Fibroblast of lung (primary cell): Measurements from ENCODE around the gene NUP85. TPM values are rescaled to one million over a fixed set of nuclear protein-coding genes. Genes with fewer than 3 reads are reported as not detected.

ENCODE experiments used
- DNase-seq, 2 donors: peaks; one replicate each; pipeline versions ENCODE4 v3.0.0 to v3.0.0-alpha.2; 2010; ENCODE audit warnings: low read depth in 2 of 2
- H2AFZ ChIP-seq: 2 replicates; pipeline ENCODE4 v1.5.1; 2012; ENCODE audit warnings: low read length, control low read depth, inconsistent platforms
- H3K27ac ChIP-seq: 2 replicates; pipeline ENCODE4 v1.5.1; 2011; ENCODE audit warnings: low read length, control low read depth; ENCODE audit not compliant: insufficient read depth
- H3K27me3 ChIP-seq: 2 replicates; pipeline ENCODE4 v1.5.1; 2011; ENCODE audit warnings: mild to moderate bottlenecking, low read length; ENCODE audit not compliant: control insufficient read depth, insufficient read depth
- H3K36me3 ChIP-seq: 2 replicates; pipeline ENCODE4 v1.5.1; 2011; ENCODE audit warnings: low read length; ENCODE audit not compliant: control insufficient read depth, insufficient read depth
- H3K4me1 ChIP-seq: 2 replicates; pipeline ENCODE4 v1.5.1; 2011; ENCODE audit warnings: low read length; ENCODE audit not compliant: control insufficient read depth, insufficient read depth; ENCODE audit errors: extremely low read depth
- H3K4me2 ChIP-seq: 2 replicates; pipeline ENCODE4 v1.5.1; 2011; ENCODE audit warnings: low read length, control low read depth; ENCODE audit not compliant: insufficient read depth; ENCODE audit errors: extremely low read depth
- H3K4me3 ChIP-seq, 4 experiments: fragments of 200-600 bp in 1 of 4; sonication (generic) in 1 of 4; replicated peaks in 1 of 4; 2 replicates each; pipeline ENCODE4 v1.5.1; 2011 to 2016; ENCODE audit warnings: low read length in 4 of 4, low read depth in 3 of 4, mild to moderate bottlenecking in 3 of 4, control low read depth in 2 of 4, inconsistent platforms in 1 of 4, mixed read lengths in 1 of 4; ENCODE audit not compliant: insufficient read depth in 1 of 4; ENCODE audit errors: control extremely low read depth in 1 of 4
- H3K79me2 ChIP-seq: 2 replicates; pipeline ENCODE4 v1.5.1; 2012; ENCODE audit warnings: mild to moderate bottlenecking, low read length, inconsistent platforms; ENCODE audit not compliant: control insufficient read depth, insufficient read depth
- H3K9ac ChIP-seq: 2 replicates; pipeline ENCODE4 v1.5.1; 2011; ENCODE audit warnings: mild to moderate bottlenecking, low read length, control low read depth; ENCODE audit not compliant: insufficient read depth
- H3K9me3 ChIP-seq: 2 replicates; pipeline ENCODE4 v1.5.1; 2012; ENCODE audit warnings: low read depth, low read length; ENCODE audit not compliant: control insufficient read depth, insufficient read depth
- H4K20me1 ChIP-seq: 2 replicates; pipeline ENCODE4 v1.5.1; 2011; ENCODE audit warnings: low read length; ENCODE audit not compliant: control insufficient read depth, insufficient read depth; ENCODE audit errors: extremely low read depth
- EZH2 ChIP-seq: IDR thresholded peaks from 2 replicates; pipeline ENCODE4 v1.5.1; 2012; ENCODE audit warnings: low read length, control low read depth, mild to moderate bottlenecking; ENCODE audit errors: missing control alignments
- polyA plus RNA-seq, 2 donors: library from polyadenylated mRNA; depleted of rRNA in 1 of 2; stranded (reverse) in 1 of 2; unstranded in 1 of 2; fragments of >200 nt; gene quantifications; 2 replicates each; pipeline ENCODE4 v1.2.1, GENCODE V29; 2011 to 2012; ENCODE audit warnings: missing spikeins in 1 of 2
- total RNA-seq: library from RNA; depleted of rRNA; stranded (reverse); fragments of >200 nt; gene quantifications from 2 replicates; pipeline ENCODE4 v1.2.1, GENCODE V29; 2014
- TF ChIP-seq, protein P1 (sequence below), 2 donors: IDR thresholded peaks in 1 of 2; conservative IDR thresholded peaks in 1 of 2; 1 replicate in 1 of 2; 2 replicates in 1 of 2; pipeline ENCODE4 v1.5.1; 2011 to 2012; ENCODE audit warnings: low read length in 2 of 2, control low read depth in 1 of 2, inconsistent platforms in 1 of 2, low read depth in 1 of 2, mild to moderate bottlenecking in 1 of 2

The NUP85 gene
- total and polyA plus RNA-seq, 2 donors (not counting 1 experiment from before 2014, with no cell fraction given): 18.5 to 29.6 TPM

DNA sequence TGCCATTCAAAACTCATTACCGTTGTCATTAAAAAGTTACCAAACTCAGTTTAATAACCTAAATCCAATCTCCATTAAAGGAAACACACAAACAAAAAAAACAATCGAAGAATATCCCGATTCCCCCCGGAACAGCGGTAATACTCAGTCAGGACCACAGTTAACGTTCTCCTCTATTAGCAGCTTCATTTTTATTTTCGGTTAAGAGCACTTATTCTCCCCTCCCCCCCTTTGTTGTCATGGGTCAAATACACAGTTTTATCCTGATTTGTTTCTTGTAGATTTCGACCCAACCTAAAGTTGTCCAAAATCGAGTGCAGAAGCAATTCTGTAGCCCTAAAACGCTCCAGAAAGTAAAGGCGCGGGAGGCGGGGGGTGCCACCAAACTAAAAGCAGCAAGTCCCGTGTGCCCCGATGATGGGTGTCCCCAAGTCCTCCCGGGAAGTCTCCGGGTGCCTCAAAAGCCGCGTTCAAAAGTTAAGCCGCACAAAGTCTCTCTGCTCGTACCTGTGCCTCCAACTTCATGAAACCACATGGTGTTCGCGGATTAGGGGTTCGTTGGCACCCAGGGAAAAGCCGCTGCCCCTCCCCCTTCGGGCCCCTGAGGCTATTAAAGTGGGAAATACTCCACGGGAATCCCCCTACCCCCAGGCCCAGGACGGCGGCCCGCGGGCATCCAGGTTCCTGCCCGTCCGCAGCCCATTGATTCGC, 23.7 kb upstream of the NUP85 start:
- Histone ChIP-seq H3K9me3 (no peaks in the 10 kb centered on the region), H3K27me3 (no peaks in the 10 kb centered on the region), H3K4me3 (peak overlapping the region; percentile 76 to 99 (median 94)), H4K20me1 (peaks cover 4% of the 10 kb centered on the region), H3K79me2 (peaks cover 54% of the 10 kb centered on the region), H3K4me2 (peak overlapping the region; percentile 100), H3K36me3 (peaks cover 5% of the 10 kb centered on the region), H3K27ac (peak overlapping the region; percentile 93), H3K4me1 (no peaks in the 10 kb centered on the region), H3K9ac (peak overlapping the region; percentile 93), H2AFZ (no peak overlapping the region)
- TF ChIP-seq, protein P1, sequence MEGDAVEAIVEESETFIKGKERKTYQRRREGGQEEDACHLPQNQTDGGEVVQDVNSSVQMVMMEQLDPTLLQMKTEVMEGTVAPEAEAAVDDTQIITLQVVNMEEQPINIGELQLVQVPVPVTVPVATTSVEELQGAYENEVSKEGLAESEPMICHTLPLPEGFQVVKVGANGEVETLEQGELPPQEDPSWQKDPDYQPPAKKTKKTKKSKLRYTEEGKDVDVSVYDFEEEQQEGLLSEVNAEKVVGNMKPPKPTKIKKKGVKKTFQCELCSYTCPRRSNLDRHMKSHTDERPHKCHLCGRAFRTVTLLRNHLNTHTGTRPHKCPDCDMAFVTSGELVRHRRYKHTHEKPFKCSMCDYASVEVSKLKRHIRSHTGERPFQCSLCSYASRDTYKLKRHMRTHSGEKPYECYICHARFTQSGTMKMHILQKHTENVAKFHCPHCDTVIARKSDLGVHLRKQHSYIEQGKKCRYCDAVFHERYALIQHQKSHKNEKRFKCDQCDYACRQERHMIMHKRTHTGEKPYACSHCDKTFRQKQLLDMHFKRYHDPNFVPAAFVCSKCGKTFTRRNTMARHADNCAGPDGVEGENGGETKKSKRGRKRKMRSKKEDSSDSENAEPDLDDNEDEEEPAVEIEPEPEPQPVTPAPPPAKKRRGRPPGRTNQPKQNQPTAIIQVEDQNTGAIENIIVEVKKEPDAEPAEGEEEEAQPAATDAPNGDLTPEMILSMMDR (conservative IDR thresholded peaks at IDR 0.05 in 1 of 2, IDR thresholded peaks at IDR 0.05 in 1 of 2; ENCODE audit: low read depth in 1 of 2, low read length in 2 of 2): no peak
- TF ChIP-seq EZH2: no peak
- peak in 1 of 2 donors; percentile 15 for DNase-seq

GRCh38 chr17:75182319-75182568, 23.2 kb upstream of the NUP85 start:
- H3K4me2 ChIP-seq: no peak overlapping the region
- H3K27me3 ChIP-seq: no peaks in the 10 kb centered on the region
- TF ChIP-seq, protein P1 (conservative IDR thresholded peaks at IDR 0.05 in 1 of 2, IDR thresholded peaks at IDR 0.05 in 1 of 2; ENCODE audit: low read depth in 1 of 2, low read length in 2 of 2): no peak
- no peak for TF ChIP-seq EZH2
- H3K9ac ChIP-seq: peak overlapping the region; percentile 93
- peak overlapping the region; percentile 93 for H3K27ac ChIP-seq
- H4K20me1 ChIP-seq: peaks cover 4% of the 10 kb centered on the region
- peaks cover 50% of the 10 kb centered on the region for H3K79me2 ChIP-seq
- no peak for DNase-seq
- H3K4me3 ChIP-seq: peak overlapping the region; percentile 76 to 99 (median 94)
- no peaks in the 10 kb centered on the region for H3K4me1 ChIP-seq
- H3K9me3 ChIP-seq: no peaks in the 10 kb centered on the region
- H2AFZ ChIP-seq: no peak overlapping the region
- H3K36me3 ChIP-seq: peaks cover 5% of the 10 kb centered on the region

DNA sequence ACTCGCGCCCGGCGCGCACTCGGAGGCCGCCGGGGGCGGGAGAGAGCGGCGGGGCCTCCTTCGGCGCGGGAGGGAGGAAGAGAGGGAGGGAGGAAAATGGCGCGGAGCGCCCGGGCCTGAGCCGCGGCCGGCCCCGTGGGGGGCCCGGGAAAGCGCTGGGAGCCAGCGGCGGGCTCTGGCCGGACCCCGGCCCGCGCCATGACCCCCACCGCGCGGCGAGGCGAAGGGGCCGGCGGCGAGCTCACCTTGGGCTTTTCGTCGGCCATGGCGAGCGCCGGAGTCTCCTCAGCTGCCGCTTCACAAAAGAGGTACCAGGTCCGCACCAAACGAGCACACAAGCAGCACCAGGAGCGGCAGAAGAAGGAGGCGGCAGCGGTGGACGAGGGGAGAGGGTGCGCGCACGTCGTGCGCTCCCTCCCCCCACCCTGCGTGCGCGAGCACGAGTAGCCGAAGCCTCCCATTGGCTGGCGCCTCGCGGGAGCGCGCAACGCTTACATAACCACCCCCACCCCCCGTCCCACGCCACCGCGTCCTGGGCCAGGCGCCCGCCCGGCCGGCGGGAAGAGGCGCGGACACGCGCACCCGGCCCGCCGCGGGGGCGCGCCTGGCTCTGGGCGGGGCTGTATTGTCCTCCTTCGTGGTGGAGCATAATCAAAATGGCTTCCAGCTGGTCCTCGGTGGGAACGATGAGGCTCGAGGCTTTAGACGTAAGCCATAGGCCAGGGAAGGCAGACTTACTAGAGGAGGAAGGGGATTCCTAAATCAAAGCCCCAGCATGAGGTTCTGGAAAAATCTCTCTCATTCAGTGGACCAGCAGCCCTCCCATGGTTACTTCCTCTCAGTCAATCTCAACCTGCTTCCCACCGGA, 22.7 kb upstream of the NUP85 start, which contains the start of gene SUMO2:
SUMO2 (minus strand) TSS at position 391 of the 868 bp plus-strand sequence; CDS start at position 266, 125 bp downstream.
- Histone ChIP-seq H3K36me3 (peaks cover 5% of the 10 kb centered on the region), H3K4me1 (no peaks in the 10 kb centered on the region), H3K4me2 (peak within 1 kb of the TSS; percentile 100), H3K9ac (peak within 1 kb of the TSS; percentile 93), H3K9me3 (no peaks in the 10 kb centered on the region), H4K20me1 (peaks cover 4% of the 10 kb centered on the region), H2AFZ (peak within 1 kb of the TSS; percentile 90), H3K4me3 (peak within 1 kb of the TSS; percentile 76 to 99 (median 94)), H3K27me3 (no peaks in the 10 kb centered on the region), H3K79me2 (peaks cover 44% of the 10 kb centered on the region), H3K27ac (peak within 1 kb of the TSS; percentile 93)
- DNase-seq: peak; percentile 92 to 96
- no peak for TF ChIP-seq EZH2
- TF ChIP-seq, protein P1 (conservative IDR thresholded peaks at IDR 0.05 in 1 of 2, IDR thresholded peaks at IDR 0.05 in 1 of 2; ENCODE audit: low read depth in 1 of 2, low read length in 2 of 2): no peak
